22Rv1 (cell line): Measurements from ENCODE around the gene GH1.
"Not testable (repeated sequence)": the region's sequence is repeated elsewhere in the genome, so short reads cannot be mapped to it uniquely, and the experiment has no call there.

Source experiments
- CTCF ChIP-seq: fragments of 450-650 bp; IDR thresholded peaks from 2 replicates; pipeline ENCODE4 v1.5.1; 2017; ENCODE audit warnings: mild to moderate bottlenecking
- ZFX ChIP-seq: fragments of 450-650 bp; IDR thresholded peaks from 2 replicates; pipeline ENCODE4 v1.6.1; 2017; ENCODE audit warnings: antibody characterized with exemption, borderline replicate concordance

GRCh38 chr17:63882626-63883126, 36.0 kb downstream of the GH1 start:
- TF ChIP-seq CTCF, ZFX: not testable (repeated sequence)
